Nephron (organoid): ENCODE data around the gene TRIM22.
"Not testable (repeated sequence)": the region's sequence is repeated elsewhere in the genome, so short reads cannot be mapped to it uniquely, and the experiment has no call there.

Experiments used
- H3K27ac Mint-ChIP-seq, 3 experiments: 2 replicates each; pipeline ENCODE4 v1.8.0; 2020; ENCODE audit warnings: mixed read lengths in 3 of 3, mild to moderate bottlenecking in 2 of 3, moderate library complexity in 1 of 3
- H3K27me3 Mint-ChIP-seq: 2 replicates; pipeline ENCODE4 v1.8.0; 2021; ENCODE audit warnings: low read depth, mild to moderate bottlenecking, moderate library complexity, mixed read lengths
- H3K36me3 Mint-ChIP-seq: 2 replicates; pipeline ENCODE4 v1.8.0; 2020; ENCODE audit warnings: low read depth, mixed read lengths
- H3K4me1 Mint-ChIP-seq: 2 replicates; pipeline ENCODE4 v1.8.0; 2020; ENCODE audit warnings: mixed read lengths
- H3K4me3 Mint-ChIP-seq, 3 experiments: 2 replicates each; pipeline ENCODE4 v1.8.0; 2020; ENCODE audit warnings: mild to moderate bottlenecking in 3 of 3, mixed read lengths in 3 of 3, moderate library complexity in 2 of 3
- H3K9me3 Mint-ChIP-seq: 2 replicates; pipeline ENCODE4 v1.8.0; 2020; ENCODE audit warnings: mixed read lengths
- TF ChIP-seq, protein P1 (sequence below), 3 experiments: fragments of 200-600 bp; sonication (generic); IDR thresholded peaks; one replicate each; pipeline ENCODE4 v1.5.0; 2021; ENCODE audit warnings: antibody characterized with exemption in 3 of 3; ENCODE audit not compliant: unreplicated experiment in 3 of 3

The TRIM22 gene

DNA sequence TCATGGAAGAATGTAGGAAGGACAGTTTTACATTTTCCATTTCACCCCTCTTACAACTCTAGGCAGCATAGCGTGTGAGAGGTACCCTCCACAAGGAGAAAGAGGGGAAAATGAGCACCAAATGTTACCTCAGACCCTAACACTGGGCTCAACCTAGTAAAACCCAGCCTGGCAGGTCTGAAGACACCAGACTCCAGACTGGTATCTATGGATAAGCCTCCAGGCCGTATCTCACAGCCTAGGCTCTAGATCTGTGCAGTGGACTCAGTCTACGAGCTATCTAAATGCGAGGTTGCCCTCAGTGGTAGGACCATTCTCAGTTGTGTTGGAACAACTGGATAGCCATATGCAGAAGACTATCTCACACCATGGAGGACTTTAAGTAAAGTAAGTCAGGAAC, 15.2 kb upstream of the TRIM22 start:
- H3K9me3 Mint-ChIP-seq: peaks cover 18% of the 10 kb centered on the region
- H3K4me3 Mint-ChIP-seq: no peak overlapping the region
- H3K4me1 Mint-ChIP-seq: no peaks in the 10 kb centered on the region
- peaks cover 80% of the 10 kb centered on the region for H3K36me3 Mint-ChIP-seq
- TF ChIP-seq, protein P1, sequence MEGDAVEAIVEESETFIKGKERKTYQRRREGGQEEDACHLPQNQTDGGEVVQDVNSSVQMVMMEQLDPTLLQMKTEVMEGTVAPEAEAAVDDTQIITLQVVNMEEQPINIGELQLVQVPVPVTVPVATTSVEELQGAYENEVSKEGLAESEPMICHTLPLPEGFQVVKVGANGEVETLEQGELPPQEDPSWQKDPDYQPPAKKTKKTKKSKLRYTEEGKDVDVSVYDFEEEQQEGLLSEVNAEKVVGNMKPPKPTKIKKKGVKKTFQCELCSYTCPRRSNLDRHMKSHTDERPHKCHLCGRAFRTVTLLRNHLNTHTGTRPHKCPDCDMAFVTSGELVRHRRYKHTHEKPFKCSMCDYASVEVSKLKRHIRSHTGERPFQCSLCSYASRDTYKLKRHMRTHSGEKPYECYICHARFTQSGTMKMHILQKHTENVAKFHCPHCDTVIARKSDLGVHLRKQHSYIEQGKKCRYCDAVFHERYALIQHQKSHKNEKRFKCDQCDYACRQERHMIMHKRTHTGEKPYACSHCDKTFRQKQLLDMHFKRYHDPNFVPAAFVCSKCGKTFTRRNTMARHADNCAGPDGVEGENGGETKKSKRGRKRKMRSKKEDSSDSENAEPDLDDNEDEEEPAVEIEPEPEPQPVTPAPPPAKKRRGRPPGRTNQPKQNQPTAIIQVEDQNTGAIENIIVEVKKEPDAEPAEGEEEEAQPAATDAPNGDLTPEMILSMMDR (IDR thresholded peaks at IDR 0.05; ENCODE audit: unreplicated experiment in 3 of 3): no peak
- no peaks in the 10 kb centered on the region for H3K27me3 Mint-ChIP-seq
- H3K27ac Mint-ChIP-seq: no peak overlapping the region

DNA sequence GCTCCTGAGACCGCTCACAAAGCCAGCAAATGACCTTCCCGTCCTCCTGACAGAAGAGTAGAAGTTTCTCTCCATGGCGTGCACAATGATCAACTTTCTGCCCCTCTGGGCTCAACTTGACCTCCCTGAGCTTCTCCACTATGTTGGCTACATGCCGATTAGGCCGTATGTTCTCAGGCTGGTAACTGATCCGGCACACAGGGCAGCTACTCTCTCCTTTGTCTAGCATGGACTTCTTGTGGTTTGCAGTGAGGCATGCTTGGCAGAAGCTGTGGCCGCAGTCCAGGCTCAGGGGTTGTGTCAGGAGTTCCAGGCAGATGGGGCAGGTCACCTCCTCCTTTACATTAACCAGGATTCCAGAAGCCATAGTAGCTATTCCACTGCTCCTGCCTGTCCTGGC, 9.8 kb upstream of the TRIM22 start:
- peaks cover 76% of the 10 kb centered on the region for H3K36me3 Mint-ChIP-seq
- H3K4me1 Mint-ChIP-seq: peaks cover 14% of the 10 kb centered on the region
- H3K4me3 Mint-ChIP-seq: no peak overlapping the region
- no peak overlapping the region for H3K27ac Mint-ChIP-seq
- TF ChIP-seq, protein P1 (IDR thresholded peaks at IDR 0.05; ENCODE audit: unreplicated experiment in 3 of 3): no peak
- peaks cover 16% of the 10 kb centered on the region for H3K9me3 Mint-ChIP-seq
- no peaks in the 10 kb centered on the region for H3K27me3 Mint-ChIP-seq

DNA sequence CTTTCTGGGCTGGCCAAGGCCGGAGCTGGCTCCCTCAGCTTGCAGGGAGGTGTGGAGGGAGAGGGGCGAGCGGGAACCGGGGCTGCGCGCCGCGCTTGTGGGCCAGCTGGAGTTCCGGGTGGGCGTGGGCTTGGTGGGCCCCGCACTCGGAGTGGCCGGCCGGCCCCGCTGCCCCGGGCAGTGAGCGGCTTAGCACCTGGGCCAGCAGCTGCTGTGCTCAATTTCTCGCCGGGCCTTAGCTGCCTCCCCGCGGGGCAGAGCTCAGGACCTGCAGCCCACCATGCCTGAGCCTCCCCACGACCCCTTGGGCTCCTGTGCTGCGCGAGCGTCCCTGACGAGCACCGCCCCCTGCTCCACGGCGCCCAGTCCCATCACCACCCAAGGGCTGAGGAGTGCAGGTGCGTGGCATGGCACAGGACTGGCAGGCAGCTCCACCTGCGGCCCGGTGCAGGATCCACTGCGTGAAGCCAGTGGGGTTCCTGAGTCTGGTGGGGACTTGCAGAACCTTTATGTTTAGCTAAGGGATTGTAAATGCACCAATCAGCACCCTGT, 6.6 kb upstream of the TRIM22 start:
- Mint-ChIP-seq H3K4me3 (peak overlapping the region in 1 of 3 experiments; percentile 91), H3K27ac (peak overlapping the region in 1 of 3 experiments; percentile 100), H3K4me1 (peaks cover 19% of the 10 kb centered on the region), H3K9me3 (peaks cover 11% of the 10 kb centered on the region), H3K36me3 (peaks cover 51% of the 10 kb centered on the region)
- H3K27me3 Mint-ChIP-seq: not testable (repeated sequence)

DNA sequence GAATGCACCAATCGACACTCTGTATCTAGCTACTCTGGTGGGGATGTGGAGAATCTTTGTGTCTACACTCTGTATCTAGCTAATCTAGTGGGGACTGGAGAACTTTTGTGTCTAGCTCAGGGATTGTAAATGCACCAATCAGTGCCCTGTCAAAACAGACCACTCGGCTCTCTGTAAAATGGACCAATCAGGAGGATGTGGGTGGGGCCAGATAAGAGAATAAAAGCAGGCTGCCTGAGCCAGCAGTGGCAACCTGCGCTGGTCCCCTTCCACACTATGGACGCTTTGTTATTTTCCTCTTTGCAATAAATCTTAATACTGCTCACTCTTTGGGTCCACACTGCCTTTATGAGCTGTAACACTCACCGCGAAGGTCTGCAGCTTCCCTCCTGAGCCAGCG, 6.0 kb upstream of the TRIM22 start:
- not testable (repeated sequence) for H3K27me3 Mint-ChIP-seq, H3K9me3 Mint-ChIP-seq
- Mint-ChIP-seq H3K27ac (peak overlapping the region; percentile 100), H3K36me3 (peaks cover 45% of the 10 kb centered on the region), H3K4me3 (peak overlapping the region; percentile 91 to 98 (median 97)), H3K4me1 (peaks cover 19% of the 10 kb centered on the region)

DNA sequence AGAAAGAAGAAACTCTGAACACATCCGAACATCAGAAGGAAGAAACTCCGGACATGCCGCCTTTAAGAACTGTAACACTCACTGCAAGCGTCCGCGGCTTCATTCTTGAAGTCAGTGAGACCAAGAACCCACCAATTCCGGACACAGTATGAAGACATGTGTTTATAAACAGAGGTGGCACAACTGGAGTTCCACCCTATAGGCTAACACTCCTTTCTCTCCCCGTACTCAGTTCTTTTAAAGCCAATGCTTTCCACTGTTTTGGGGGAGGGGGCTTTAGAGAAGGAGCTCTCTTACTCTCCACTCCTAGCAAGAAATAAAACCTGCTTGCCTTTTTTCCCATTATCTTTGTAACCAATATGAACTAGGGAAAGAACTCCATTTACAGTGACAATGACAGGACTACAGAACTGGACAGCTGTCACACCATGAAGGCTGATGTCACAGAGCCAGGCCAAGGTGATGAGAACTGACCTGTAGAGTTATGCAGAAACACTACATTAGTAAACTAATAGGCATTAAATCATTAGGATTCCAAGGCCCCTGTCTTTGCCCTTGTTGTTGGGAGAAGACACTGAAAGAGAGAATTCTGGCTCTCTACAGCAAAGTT, 5.4 kb upstream of the TRIM22 start:
- Mint-ChIP-seq H3K27ac (peak overlapping the region; percentile 100), H3K9me3 (peaks cover 8% of the 10 kb centered on the region), H3K4me1 (peaks cover 19% of the 10 kb centered on the region), H3K36me3 (peaks cover 39% of the 10 kb centered on the region), H3K27me3 (no peaks in the 10 kb centered on the region), H3K4me3 (peak overlapping the region; percentile 91 to 98 (median 97))
- TF ChIP-seq, protein P1 (IDR thresholded peaks at IDR 0.05; ENCODE audit: unreplicated experiment in 3 of 3): no peak

DNA sequence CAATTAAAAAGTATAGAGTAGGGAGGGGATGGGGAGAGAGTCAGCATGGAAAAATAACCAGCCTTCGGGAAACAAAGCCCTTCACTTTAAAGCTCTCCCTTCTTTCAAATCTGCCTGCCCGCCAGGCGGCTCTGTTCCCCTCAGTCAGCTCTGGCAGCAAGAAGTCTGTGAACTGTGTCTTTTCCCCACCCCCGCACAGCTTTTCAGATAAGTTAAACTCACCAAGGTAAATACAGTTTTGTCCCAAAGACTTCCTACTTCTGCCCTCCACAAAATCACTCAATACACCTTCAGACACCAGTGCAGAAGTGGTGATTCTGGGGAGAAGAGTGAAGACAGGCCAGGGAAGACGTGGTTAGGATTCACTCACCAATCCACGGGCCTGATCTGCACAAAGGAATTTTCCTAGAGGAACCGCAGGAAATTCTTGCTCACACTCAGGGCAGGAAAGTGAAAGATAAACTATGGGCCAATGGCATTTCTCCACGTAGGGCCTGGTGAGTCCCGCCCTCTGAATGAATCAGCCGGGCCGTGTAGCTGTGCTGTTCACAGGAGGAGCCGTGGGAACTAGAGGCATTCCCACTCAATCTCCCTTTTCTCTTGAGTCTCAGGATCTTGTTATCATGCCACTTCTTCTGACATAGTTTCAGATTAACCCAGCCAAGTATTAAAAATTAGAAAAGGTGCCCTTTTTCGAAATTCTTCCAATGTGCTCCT, 4.8 kb upstream of the TRIM22 start, which contains the start of gene TRIM5:
TSS of gene TRIM5 (minus strand) at position 429 of the 717 bp plus-strand sequence. CDS start 4,897 bp downstream, outside the sequence.
- Mint-ChIP-seq H3K9me3 (peaks cover 8% of the 10 kb centered on the region), H3K4me1 (peaks cover 24% of the 10 kb centered on the region), H3K27me3 (no peaks in the 10 kb centered on the region), H3K4me3 (peak within 1 kb of the TSS; percentile 91 to 98 (median 97)), H3K36me3 (peaks cover 33% of the 10 kb centered on the region), H3K27ac (peak within 1 kb of the TSS; percentile 100)
- TF ChIP-seq, protein P1 (IDR thresholded peaks at IDR 0.05; ENCODE audit: unreplicated experiment in 3 of 3): peak; percentile 50 to 63 (median 52)
